Activated CD4-positive, CD25-positive, alpha-beta regulatory T cell treated with anti-CD3 and anti-CD28 coated beads, Interleukin-2, amount 50 U/mL, for 72 hours (primary cell): ENCODE data around the gene PDE3B.
"Not testable (repeated sequence)": the region's sequence is repeated elsewhere in the genome, so short reads cannot be mapped to it uniquely, and the experiment has no call there.

ENCODE experiments used
- DNase-seq: peaks from one replicate; pipeline ENCODE4 v3.0.0; 2021

The PDE3B gene

DNA sequence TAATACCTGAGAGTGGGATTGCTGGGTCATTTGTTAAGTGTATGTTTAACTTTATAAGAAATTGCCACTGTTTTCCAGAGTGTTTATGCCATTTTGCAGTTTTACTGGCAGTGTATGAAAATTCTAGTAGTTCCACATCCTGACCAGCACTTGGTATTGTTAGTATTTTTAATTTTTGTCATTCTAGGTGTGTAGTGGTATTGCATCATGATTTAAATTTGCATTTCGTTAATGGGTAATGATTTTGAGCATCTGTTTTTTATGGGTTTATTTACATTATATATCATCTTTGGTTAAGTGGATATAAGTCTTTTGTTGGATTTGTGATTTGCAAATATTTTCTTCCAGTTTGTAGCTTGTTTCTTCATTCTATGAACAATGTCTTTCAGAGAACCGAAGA lies 34.7 kb downstream of the PDE3B start:
- DNase-seq, result no peak

DNA sequence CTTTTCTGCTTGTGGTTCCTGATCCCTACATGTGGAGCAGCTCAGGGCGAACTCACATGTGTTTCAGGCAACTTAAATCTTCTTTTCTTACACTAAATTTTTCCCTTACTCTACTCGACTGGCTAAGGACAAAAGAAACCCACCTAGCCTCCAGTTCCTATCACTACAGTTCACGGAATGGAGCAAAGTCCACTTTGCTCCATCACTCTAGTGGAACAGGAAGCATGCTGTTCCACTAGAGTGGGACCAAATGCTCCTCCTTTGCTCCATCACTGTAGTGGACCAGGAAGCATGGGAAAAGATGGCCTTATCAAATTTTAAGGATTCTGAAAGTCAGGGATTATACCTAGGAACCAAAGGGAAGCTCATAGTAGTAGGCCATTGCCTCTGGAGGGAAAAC lies 36.1 kb downstream of the PDE3B start:
- DNase-seq, result no peak

DNA sequence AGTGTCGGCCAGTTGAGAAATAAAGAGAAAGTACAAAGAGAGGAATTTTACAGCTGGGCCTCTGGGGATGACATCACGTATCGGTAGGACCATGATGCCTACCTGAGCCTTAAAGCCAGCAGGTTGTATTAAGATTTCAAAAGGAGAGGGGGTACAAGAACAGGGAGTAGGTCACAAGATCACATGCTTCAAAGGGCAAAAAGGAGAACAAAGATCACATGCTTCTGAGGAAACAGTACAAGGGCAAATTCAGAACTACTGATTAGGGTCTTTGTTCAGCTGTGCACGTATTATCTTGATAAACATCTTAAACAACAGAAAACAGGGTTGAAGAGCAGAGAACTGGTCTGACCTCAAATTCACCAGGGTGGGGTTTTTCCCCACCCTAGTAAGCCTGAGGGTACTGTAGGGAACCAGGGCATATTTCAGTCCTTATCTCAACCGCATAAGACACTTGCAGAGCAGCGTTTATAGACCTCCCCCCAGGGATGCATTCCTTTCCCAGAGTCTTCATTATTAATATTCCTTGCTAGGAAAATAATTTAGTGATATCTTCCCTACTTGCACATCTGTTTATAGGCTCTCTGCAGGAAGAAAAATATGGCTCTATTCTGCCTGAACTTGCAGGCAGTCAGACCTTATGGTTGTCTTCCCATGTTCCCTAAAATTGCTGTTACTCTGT lies 40.8 kb downstream of the PDE3B start:
- DNase-seq, result not testable (repeated sequence)

DNA sequence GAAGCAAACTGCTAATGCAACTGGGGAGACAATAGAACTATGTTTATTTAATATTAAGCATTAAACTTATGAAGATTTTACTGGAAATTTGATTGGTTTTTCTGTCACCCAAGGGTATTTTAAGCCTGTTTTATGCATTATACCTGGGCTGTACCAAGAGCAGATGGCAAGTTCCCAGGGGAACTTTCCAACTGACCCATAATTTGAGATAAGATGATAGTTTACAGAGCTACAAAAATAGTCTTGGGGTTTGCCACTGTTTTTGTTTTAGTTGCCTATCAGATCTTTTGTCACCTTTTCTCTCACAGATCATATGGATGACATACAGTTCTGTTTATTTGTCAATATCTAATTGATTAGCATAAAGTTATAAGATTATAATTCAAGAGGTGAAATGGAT lies 43.9 kb downstream of the PDE3B start:
- no peak for DNase-seq

DNA sequence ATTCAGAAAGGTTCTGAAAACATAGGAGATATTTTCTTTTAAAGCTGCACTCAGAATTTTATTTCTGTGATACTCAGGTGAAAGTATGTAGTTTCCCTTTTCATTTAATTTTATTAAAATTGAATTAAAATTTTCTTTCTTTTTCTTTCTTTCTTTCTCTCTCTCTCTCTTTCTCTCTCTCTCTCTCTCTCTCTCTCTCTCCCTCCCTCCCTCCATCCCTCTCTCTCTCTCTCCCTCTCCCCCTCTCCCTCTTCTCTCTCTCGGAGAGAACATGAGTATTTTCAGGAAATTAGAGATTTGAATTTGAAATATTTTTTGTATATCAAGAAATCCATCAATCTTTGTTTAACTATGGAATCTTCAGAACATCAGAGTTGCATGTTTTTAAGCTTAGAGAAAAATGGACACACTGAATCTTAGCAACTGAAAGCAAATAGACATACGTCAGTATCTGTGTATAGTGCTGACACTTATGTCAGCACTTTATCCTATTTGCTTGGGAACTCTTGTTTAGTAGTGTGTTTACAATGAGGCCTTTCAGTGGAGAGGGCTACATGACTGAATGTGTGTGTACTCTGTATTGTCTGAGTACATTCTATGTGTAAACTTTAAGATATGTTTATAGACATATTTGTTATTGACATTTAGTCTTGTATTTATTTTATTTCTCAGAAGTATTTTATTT lies 44.5 kb downstream of the PDE3B start:
- no peak for DNase-seq

DNA sequence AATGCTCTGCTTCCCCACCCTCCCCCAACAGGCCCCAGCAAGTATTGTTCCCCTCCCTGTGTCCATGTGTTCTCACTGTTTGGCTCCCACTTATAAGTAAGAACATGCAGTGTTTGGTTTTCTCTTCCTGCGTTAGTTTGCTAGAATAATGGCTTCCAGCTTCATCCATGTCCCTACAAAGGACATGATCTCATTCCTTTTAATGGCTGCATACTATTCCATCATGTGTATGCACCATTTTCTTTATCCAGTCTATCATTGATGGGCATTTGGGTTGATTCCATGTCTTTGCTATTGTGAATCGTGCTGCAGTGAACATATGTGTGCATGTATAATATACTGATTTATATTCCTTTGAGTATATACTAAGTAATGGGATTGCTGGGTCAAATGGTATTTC lies 52.1 kb downstream of the PDE3B start:
- DNase-seq, result not testable (repeated sequence)

DNA sequence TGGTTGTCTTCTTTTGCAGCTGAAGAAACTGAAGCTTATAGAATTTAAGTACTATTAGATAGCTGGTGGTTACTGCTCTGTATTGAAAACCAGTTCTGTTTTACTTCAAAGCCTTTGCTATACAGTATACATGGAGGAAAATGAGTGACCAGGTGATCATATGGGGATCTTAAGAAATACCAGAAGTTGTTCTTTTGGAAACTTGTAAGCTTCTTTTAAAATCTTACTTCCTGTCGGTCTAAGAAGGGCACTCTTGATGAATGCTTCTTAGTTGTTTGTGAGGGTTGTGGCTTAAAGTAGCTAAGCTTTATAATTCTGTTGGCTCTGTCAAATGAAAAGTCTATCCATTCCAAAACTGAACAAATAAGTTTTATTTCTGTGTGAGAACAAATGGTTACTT lies 55.2 kb downstream of the PDE3B start:
- no peak for DNase-seq

DNA sequence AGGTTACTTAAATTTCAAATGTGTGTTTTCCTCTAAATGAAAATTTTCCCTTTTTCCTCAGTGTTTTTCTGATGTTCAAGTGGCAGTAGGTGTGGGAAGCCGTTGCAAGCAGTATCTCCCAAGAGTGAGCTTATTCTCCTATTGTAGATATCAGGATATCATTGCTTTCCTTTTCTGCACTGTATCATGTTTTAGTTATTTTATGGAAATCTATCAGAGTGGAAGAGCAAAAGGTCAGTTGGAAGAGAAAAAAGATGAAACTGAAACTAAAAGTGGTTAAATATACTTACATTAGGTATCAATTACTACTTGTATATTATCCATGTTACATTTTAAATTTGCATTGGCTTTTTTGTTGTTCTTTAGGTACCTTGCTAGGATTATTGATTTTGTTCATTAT lies 57.0 kb downstream of the PDE3B start:
- DNase-seq, result no peak

DNA sequence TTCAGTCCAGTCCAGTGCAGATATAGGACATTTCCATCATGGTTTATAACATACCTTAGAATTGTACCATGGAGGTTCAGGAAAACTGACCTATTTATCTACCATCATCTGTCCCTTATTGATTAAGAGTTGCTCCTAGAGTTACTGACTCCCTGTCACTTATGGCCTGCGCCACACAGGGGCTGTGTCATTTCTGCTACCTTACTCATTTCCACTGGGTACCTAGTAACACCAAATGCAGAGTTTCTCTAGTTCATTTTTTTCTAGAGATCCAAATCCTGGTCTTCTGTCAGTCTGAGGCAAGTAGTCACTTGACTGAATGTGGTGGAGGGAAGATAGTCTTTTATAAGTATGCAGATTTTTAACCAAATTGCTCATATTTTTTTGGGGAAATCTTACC lies 59.2 kb downstream of the PDE3B start:
- DNase-seq, result no peak

DNA sequence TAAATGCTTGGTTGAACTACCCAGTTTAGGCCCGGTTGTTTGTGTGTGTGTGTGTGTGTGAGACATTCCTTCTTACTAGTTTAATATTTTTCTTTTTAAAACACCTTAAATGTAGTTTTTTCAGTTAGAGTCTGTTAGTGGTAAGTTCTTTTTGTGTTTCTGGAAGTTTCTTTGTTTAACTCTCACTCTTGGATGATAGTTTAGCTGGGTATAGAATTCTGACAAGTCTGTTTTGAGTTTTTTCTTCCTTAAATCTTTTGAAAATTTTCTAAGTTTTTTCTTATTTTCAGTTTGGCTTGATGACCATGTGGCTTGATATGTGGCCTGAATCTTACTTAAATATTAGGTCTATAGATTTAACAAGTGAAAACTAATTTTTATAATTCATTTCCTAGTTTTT lies 60.1 kb downstream of the PDE3B start:
- DNase-seq, result no peak

DNA sequence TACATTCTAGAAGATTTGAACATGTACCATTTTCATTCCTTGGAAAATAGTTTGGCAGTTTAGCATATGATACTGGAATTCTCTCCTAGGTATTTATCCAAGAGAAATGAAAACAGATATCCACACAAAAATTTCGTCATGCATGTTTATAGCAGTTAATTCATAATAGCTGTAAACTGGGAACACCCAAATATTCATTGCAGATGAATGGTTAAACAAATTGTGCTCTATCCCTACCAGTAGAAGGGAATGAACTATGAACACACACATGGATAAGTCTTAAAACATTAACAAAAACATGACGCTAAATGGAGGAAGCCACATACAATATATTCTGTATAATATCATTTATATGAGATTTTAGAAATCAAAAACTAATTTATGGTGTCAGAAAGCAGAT lies 61.5 kb downstream of the PDE3B start:
- DNase-seq, result no peak

DNA sequence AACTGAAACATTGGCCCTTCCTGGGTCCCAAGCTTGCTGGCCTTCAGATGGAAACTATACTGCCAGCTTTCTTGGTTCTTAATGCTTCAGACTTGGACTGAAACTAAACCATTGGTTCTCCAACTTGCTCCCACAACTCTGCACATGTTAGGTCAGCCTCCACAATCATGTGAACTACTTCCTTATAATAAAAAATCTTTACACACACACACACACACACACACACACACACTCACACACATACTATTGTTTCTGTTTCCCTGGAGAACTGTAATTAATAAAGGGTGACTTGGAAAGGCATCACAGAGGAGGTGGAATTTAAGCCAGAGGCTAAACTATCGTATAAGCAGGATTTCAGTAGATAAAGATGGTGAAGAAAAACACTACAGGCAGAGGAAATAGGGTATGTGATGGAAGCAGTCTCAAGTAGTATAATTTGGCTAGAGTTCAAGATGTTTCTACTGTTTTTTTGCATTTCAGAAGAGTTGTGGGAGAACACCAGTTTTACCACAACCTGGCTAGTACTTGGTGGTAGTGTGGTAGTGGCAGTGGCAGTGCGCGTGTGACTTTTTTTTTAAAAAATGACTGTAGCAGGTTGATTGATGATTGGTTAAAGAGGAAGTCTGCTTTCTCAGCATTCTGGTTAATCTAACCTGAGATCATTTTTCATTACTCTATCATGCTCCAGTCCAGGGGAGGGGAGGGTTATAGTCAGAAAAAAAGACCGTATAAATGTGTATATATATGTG lies 70.1 kb downstream of the PDE3B start:
- no peak for DNase-seq

DNA sequence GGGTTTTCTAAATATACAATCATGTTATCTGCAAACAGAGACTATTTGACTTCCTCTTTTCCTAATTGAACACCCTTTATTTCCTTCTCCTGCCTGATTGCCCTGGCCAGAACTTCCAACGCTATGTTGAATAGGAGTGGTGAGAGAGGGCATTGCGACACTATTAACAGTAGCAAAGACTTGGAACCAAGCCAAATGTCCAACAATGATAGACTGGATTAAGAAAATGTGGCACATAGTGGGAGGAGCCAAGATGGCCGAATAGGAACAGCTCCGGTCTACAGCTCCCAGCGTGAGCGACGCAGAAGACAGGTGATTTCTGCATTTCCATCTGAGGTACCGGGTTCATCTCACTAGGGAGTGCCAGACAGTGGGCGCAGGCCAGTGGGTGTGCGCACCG lies 72.1 kb downstream of the PDE3B start:
- not testable (repeated sequence) for DNase-seq

DNA sequence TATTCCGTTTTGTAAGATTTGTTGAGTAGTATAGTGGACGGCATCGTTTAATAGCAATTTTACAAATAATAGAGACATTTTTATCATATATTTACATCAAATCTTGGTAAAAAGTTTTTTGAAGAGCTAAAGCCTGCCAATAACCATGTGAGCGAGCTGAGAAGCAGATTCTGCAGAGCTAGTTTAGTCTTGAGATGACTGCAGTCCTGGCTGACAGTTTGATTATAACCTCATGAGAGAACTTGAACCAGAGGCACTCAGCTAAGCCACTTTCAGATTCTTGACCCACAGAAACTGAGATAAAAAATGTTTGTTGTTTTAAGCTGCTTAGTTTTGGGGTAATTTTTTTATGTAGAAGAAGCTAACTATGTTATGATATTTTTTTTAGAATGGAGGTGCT lies 78.9 kb downstream of the PDE3B start:
- DNase-seq, result no peak

DNA sequence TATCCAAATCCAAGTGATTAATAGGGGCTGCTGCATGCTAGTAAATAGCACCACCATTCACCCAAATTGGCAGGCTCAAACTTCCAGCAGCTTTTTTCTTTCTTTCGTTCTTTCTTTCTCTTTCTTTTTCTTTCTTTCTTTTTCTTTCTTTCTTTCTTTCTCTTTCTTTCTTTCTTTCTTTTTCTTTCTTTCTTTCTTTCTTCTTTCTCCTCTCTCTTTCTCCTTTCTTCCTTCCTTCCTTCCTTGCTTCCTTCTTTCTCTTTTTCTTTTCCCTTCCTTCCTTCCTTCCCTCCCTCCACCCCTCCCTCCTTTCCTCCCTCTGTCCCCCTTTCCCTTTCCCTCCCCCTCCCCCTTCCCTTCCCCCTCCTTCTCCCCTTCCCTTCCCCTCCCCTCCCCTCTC lies 81.5 kb downstream of the PDE3B start:
- DNase-seq, result no peak

DNA sequence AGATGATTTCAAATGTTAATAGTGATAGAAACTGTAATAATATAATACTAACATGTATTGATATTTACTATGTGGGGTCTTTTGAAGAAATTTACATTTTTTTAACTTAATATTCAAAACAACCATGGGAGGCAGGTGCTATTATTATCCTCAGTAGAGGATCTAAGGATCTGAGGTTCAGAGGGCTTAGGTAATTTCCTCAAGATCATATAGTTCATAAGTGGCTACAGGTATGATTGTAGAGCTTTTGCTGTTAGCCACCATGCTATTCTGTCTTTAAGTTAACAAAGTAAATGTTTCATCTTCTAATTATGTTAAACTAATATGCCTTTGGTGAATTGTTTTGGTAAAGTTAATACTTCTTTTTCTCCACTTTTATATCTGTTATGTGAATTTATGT lies 83.6 kb downstream of the PDE3B start:
- DNase-seq, result no peak

DNA sequence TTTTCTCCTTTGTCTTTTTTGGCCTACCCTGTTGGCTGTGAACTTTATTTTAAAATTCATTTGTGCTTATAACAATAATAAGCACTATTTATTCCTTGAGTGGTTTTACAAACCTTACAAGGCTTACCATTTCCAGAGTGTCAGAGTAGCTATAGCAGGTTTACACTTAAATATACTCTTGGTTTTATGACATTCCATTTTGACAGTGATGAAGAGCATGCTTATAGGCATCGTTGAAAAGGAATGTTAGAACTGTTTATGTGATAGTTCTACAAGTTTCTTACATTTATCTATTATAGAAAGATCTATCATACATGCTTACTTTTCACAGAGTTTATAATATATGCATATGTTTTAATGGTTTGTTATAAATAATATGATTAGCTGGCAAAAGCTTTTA lies 84.1 kb downstream of the PDE3B start:
- no peak for DNase-seq

DNA sequence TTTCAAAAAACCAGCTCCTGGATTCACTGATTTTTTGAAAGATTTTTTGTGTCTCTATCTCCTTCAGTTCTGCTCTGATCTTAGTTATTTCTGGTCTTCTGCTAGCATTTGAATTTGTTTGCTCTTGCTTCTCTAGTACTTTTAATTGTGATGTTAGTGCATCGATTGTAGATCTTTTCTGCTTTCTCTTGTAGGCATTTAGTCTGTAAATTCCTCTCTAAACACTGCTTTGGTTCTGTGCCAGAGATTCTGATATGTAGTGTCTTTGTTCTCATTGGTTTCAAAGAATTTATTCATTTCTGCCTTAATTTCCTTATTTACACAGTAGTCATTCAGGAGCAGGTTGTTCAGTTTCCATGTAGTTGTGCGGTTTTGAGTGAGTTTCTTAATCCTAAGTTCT lies 96.9 kb downstream of the PDE3B start:
- DNase-seq, result not testable (repeated sequence)

DNA sequence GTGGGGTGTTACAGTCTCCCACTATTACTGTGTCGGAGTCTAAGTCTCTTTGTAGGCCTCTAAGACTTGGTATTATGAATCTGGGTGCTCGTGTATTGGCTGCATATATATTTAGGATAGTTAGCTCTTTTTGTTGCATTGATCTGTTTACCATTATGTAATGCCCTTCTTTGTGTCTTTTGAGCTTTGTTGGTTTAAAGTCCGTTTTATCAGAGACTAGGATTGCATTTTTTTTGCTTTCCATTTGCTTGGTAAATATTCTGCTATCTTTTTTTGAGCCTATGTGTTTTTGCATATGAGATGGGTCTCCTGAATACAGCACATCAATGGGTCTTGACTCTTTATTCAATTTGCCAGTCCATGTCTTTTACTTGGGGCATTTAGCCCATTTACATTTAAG lies 97.6 kb downstream of the PDE3B start:
- no peak for DNase-seq

DNA sequence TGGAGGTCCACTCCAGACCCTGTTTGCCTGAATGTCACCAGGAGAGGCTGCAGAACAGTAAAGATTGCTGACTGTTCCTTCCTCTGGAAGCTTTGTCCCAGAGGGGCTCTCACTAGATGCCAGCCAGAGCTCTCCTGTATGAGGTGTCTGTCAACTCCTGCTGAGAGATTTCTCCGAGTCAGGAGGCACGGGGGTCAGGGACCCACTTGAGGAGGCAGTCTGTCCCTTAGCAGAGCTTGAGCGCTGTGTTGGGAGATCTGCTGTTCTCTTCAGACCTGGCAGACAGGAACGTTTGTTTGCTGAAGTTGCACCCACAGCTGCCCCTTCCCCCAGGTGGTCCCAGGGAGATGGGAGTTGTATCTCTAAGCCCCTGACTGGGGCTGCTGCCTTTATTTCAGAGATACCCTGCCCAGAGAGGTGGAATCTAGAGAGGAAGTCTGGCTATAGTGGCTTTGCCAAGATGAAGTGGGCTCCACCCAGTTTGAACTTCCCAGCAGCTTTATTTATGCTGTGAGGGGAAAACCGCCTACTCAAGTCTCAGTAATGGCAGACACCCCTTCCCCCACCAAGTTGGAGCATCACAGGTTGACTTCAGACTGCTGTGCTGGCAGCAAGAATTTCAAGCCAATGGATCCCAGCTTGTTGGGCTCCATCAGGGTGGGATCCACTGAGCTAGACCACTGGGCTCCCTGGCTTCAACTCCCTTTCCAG lies 99.4 kb downstream of the PDE3B start:
- no peak for DNase-seq

DNA sequence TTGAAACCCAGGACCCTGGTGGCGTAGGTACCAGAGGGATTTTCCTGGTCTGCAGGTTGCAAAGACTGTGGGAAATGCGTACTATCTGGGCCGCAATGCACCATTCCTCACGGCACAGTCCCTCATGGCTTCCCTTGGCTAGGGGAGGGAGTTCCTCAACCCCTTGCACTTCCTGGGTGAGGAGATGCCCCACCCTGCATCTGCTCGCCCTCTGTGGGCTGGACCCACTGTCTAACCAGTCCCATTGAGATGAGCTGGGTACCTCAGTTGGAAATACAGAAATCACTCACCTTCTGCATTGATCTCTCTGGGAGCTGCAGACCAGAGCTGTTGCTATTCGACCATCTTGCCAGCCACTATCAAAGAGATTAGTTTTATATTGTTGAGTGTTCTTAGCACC lies 100.1 kb downstream of the PDE3B start:
- not testable (repeated sequence) for DNase-seq

DNA sequence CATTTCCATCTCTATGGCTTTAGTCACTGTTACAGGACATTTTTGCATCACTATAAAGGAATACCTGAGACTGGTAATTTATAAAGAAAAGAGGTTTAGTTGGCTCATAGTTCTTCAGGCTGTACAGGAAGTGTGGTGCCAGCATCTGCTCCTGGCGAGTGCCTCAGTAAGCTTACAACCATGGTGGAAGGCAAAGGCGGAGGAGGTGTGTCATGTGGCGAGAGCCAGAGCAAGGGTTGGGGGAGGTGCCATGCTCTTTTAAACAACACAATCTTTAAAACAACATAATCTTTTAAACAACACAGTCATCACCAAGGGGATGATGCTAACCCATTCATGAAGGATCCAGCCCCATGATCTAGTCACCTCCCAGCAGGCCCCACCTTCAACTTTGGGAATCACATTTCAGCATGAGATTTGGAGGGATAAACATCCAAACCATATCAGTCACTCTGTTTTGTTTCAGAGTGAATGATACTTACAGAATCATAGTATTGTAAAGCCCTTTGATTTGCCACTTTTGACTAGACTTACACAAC lies 103.3 kb downstream of the PDE3B start:
- DNase-seq, result no peak

DNA sequence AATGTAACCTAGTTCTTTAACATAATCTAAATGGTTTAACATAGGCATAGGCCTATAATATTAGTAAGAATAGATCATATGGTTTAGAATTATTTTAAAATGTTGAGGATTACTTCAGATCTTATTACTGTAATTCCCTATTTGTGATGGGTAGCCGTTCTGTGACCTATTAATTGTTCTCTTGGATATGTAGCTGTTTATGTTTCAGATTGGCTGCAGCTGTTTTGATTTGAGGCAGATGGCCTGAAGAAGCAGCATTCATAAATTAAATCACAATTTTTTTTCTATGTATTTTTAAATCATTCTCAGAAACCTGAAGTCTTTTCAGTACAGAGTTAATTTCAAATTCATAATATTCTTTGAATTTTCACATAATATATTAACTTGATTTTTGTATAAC lies 104.5 kb downstream of the PDE3B start:
- no peak for DNase-seq
